GM19452 (cell line): ENCODE measurements around the gene DTHD1.
A peak's percentile ranks its signal among the peaks of the same experiment; 100 is the strongest.

Source experiments
- ATAC-seq: cut with Tn5 transposase; IDR thresholded peaks from one replicate; pipeline ENCODE4 v1.9.1; 2021; ENCODE audit not compliant: unreplicated experiment

The DTHD1 gene

DNA sequence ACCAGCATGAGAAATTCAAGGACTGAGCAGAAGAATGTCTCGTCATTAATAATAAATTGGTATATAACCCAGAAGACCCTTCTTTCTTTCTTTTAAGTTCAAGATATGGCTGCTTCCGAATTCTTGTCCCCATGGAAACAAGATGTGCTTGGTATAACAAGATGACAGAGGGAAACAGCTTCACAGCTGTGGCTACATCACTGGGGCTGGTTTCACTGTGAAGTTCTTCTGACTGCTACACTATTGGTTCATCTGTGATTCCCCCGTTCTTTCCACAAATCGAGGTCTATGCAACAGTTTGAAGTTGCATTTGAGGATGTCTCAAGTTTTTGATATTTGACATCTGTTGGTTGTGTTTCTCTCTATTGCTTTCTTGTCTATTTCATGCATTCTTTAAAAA is 12.3 kb upstream of the DTHD1 start:
- ATAC-seq = no peak

DNA sequence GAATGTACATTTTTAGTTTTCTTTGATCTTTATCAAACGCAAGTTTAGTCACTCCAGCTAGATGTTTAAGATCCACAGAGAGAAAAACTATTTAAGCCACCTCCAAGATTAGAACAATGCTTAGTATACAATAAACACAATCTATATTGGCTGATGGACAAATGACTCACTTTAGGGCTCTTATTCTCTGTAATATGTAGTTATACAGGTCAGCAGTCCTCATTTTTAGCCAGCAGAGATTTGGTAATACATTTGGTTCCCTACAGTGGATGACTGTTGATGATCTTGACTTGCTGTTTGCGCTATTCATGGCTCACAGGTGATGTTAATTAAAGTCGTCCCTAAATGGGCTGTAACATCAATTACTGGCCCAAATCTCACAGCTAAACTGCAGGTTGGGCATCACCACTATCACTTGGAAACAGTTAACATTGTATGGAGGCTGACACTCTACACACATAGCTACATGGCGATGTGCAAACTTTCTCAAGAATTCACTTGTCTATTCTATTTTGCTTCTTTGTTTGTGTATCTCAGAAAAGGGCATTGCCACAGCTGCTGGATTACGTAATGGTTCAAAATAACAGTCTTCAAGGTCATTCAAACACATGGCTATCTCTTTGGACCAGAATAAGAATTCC is 11.8 kb upstream of the DTHD1 start:
- ATAC-seq = no peak

- ATAC-seq = no peak
Measured at GRCh38 chr4:36273276-36273675, 8.1 kb upstream of the DTHD1 start.

GRCh38 chr4:36274158-36274557 is 7.3 kb upstream of the DTHD1 start:
- no peak for ATAC-seq

GRCh38 chr4:36277533-36277932 is 3.9 kb upstream of the DTHD1 start:
- no peak for ATAC-seq

DNA sequence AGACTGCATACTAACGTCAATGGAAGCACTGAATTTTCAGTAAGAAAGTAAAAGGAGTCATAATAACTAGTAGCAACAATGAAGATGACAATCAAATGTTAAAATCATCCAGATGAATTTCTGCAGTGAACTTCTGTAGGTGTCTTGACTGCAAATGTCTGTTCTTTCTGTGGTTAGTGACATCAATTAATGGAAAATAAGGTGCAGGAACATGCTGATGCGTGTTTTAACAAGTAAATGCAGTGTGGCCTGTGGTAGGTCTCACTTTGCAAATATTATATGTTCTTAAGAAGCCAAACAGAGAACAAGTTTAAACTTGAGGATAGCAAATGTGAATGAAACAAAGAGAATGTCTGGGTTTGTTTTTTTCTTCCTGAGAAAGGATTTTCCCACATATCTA is 2.6 kb upstream of the DTHD1 start:
- no peak for ATAC-seq

- no peak for ATAC-seq
Measured at GRCh38 chr4:36280555-36280954, 861 bp upstream of the DTHD1 start.

DNA sequence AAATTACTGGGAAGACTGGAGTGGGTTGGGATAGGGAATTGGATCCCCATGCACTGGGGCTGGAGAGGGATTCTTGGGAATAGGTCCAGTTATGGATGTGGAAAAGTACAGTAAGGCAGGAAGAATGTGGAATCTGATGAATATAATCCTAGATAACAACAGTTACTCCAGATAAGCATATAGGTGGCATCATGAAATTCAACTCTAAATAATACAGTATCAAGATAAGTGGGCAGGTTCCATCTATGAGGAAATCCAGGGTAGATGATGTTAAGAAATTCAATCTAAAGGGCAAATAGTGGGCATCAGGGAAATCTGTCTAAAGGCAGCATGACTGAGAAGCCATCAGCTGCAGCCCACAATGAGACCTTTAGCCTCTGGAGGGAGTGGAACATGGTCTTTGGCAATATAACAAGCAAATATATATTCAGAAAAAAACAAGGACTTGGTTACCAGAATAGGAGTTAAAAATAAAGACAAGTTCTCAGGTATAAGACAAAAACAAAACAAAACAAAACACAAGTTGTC is 1.2 kb downstream of the DTHD1 start:
- ATAC-seq = no peak

DNA sequence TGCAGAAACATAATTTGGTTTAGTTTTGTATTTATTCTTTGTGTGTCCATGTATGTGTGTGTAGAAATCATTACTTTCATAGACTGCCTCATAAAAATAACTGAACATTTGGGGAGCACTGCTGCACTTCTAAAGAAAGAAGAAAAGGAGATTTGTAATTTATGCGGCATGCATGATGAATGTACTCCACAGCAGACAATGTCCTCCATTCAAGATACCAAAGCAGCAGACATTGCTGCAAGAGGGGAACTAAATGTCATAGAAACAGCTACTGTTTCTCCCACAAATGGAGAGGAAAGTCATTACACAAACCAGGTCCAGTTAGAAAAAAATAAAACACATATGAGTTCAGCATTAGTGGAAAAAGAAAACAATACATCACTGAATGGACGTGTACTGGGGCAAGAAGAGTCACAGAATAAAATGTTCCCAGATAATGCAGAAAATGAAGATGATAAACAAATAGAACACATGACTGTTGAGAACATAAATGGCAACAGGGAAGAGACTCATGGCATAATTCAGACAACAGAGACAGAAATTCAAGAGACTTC is 2.6 kb downstream of the DTHD1 start:
- no peak for ATAC-seq

- peak; percentile 98 for ATAC-seq
Measured at GRCh38 chr4:36285784-36286480, 4.5 kb downstream of the DTHD1 start.

GRCh38 chr4:36286481-36286871 is 5.1 kb downstream of the DTHD1 start:
- peak; percentile 36 for ATAC-seq

DNA sequence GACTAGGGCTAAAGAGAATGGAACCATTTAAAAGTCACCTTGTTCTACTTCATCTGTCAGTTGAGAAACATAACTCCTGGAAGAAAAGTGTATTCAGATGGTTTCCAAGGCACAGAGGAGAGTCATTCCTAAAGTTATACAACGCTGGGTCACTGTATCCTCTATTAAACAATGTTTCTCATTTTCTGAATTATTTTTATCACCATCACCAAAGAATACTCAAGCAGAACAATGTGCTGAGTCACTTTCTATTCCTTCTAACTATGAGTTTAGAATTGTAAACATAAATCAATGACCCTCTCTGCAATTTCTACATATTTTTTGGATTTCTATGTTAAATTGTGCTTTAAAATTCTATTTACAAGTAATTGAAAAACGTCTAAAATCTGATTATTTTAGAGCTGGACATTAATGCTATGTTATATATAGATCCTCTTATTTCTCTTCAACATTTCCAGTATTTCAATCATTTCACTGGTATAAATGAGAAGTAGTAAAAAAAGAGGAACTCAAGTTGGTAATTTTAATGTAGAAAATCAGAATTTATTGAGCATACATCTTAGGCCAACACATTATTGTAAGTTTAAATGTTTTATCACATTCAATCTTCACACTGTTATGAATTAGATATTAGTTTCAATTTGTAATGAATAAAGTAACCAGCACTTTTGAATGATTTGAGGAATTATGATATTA is 7.5 kb downstream of the DTHD1 start:
- no peak for ATAC-seq

DNA sequence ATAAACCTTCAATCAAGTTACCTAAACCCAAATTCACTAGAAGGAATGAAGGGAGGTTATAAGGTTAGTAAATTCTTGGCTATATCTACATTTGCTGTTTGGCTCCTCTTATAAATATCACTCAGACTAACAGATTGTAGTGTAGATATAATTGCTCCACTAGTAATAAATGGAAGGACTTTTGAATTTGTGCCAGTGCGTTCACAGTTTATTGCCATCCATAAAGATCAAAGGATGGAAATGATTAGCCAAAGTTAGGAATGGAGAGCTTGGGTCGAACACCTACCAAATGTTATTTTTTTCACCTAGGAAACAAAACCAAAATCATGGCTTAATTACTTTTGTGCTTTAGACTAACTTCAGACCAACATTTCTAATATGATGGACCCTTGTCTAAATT is 9.2 kb downstream of the DTHD1 start:
- no peak for ATAC-seq

DNA sequence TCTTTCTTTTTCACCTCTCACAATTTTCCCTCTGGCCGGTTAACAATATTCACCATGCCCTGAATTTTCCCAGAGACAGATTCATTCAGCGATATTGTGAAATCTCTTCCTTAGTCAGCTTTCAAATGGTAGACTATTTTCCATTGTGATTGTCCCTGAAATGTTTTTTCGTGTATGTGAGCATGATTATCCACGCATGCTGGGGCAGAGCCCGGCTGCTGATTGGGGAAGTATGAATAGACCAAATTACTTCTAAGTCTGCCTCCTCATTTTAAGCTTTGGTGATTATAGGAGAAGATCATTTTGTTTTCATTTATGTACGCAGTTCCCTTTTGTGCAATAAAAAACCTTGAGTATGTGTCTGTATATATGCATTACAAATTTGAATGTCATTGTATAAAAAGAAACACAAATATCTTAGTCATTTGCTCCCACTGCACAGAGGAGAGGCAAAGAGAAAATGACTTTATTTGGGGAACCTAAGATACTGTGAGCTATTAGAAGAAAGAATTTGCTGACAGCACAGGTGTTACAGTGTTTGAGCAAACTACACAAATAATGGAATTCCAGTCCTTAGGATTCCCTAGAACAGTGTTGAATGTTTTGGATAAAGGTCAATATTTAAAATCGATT is 11.3 kb downstream of the DTHD1 start:
- no peak for ATAC-seq

GRCh38 chr4:36301127-36301526 is 19.7 kb downstream of the DTHD1 start:
- no peak for ATAC-seq

- peak; percentile 93 for ATAC-seq
Measured at GRCh38 chr4:36303426-36304137, 22.2 kb downstream of the DTHD1 start.

DNA sequence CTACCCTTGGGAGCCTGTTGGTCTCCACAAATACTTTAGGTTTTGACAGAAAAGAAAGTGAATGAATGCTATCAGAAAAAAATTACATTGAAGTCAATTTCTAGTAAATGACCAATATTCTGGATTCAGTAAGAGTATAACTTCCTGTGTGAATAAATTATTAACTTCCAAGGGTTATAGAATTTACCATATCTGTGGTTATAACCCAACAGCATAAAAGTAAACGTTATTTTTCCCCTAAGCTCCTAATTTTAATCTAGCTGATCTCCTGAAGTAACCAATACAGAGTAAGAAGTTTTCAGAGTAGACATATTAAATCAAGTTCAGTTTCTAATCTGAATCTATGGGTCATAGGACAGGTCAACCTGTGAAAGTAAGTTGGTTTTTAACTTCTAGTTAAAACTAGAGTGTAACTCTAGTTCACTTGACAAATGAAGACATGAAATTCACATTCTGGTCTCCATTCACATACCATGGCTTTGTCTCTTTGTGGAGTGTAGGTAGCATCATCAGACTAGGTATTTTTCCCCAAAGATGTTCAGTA is 22.8 kb downstream of the DTHD1 start:
- ATAC-seq = peak; percentile 59

DNA sequence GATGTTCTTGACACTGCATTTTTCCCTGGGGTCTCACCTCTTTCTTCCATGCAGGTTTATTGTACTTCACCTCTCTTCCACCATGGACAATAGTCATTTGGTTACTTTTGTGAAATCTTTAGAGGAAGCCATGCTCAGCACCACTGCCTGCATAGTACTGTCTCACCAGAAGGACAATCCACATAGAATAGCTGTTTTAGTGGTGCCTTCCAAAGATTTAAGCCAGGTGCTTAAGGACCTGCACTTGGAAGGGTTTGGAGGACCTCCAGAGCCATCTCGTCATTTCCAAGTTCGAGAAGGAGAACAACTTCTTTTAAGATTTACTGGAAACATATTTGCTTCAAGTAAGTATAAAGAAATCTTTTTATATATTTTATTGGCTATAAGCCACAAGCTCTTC is 26.7 kb downstream of the DTHD1 start:
- no peak for ATAC-seq

- ATAC-seq = no peak
Measured at GRCh38 chr4:36310216-36310615, 28.8 kb downstream of the DTHD1 start.

GRCh38 chr4:36310793-36311192 is 29.4 kb downstream of the DTHD1 start:
- peak; percentile 82 for ATAC-seq
